ENCODE data around the gene UST.

DNA sequence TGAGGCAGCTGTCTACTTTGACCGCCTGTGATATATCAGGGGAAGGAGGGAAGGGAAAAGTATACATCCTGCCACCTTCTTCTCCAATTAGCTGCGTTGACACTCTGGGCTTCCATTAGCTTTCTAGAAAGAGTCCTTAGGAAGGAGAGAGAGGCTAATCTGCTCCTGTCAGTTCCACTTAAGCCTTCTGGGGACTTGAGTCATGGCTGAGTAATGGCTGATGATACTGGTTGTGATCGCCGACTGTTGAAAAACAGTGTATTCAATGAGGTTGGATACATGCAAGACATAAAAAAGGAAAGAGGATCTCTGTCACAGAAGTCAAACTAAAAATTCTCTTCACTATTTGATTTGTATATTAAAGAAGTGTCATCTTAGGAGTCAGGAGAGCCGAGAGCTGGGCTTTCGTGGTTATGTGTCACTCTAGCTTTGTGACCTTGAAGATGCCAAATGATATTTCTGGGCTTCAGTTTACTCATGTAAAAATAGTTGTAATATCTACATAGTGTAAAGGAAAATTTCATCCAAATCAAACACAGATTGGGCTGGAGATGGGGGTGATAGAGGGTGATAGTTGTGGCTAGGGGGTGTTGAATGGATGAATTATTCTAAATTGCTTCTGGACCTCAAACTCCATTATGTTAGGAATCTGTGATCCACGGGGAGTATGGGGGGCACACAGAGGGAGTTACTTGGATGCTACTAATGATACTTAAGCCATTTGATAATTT lies 189.0 kb downstream of the UST start:
- TF ChIP-seq, protein P1, sequence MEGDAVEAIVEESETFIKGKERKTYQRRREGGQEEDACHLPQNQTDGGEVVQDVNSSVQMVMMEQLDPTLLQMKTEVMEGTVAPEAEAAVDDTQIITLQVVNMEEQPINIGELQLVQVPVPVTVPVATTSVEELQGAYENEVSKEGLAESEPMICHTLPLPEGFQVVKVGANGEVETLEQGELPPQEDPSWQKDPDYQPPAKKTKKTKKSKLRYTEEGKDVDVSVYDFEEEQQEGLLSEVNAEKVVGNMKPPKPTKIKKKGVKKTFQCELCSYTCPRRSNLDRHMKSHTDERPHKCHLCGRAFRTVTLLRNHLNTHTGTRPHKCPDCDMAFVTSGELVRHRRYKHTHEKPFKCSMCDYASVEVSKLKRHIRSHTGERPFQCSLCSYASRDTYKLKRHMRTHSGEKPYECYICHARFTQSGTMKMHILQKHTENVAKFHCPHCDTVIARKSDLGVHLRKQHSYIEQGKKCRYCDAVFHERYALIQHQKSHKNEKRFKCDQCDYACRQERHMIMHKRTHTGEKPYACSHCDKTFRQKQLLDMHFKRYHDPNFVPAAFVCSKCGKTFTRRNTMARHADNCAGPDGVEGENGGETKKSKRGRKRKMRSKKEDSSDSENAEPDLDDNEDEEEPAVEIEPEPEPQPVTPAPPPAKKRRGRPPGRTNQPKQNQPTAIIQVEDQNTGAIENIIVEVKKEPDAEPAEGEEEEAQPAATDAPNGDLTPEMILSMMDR (conservative IDR thresholded peaks at IDR 0.05; ENCODE audit: low read length), result no peak
- TF ChIP-seq EZH2phosphoT487 (IDR thresholded peaks at IDR 0.05; ENCODE audit: borderline replicate concordance), result no peak

Measured in Loucy (cell line).